Pons (tissue), 1 donor: ENCODE results near the gene AKAP8.

Experiments used
- DNase-seq: peaks from one replicate; pipeline ENCODE4 v3.0.0-alpha.2; 2016; ENCODE audit warnings: low spot score

The AKAP8 gene

GRCh38 chr19:15331419-15332310 is 47.9 kb downstream of the AKAP8 start:
- DNase-seq: no peak

- no peak for DNase-seq
These were observed 48.7 kb downstream of the AKAP8 start for GRCh38 chr19:15330801-15331418.

DNA sequence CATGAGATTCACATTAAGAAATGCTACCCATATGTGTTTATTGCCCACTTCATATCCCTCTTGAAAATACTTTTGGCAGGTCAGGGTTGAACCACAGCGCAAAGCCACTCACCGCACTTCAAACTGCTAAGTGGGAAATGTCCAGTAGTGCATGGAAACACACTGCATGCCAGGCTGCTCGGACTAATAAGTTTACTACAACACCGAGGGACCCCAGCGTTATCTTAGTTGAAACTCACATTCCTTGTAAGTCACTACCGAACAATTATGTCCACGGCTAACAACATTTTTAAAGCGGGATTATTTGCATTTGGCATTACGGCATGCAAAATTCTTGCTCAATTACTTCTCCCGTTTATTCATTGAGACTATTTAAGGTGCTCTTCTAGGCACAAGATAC is 51.3 kb downstream of the AKAP8 start:
- DNase-seq: no peak

DNA sequence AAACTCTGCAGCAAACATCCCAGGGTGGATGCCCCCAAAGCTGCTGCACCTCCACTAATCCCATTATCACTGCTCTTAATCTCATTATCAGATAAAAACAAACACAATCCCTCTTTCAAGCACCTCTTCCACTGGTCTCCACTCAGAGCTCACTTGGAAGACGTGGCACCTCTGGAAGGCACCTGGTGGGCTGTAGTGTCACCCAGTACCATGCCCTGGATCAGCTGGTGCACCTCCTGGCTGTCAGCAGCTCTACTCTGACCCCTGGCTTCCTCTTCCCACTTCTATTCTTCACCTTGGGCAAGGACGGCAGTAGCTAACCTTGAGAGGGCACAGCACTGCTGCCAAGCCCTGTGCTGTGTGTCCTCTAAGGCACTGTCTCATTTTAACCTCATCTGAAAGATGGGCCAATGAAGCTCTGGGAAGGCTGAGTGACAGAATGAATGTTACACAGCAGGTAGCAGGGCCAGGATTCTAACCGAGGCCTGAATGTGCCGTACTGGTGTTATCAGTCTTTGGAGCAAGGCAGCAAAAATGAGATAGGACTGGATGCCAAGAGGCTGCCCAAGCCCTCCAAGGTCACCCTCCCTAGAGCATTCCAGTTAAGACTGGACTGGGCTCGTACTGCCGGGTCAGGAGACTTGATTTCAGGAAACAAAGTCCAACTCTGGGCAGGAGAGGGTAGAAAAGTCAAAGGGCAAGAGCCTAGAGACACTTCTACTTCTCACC is 54.6 kb downstream of the AKAP8 start:
- DNase-seq: no peak

DNA sequence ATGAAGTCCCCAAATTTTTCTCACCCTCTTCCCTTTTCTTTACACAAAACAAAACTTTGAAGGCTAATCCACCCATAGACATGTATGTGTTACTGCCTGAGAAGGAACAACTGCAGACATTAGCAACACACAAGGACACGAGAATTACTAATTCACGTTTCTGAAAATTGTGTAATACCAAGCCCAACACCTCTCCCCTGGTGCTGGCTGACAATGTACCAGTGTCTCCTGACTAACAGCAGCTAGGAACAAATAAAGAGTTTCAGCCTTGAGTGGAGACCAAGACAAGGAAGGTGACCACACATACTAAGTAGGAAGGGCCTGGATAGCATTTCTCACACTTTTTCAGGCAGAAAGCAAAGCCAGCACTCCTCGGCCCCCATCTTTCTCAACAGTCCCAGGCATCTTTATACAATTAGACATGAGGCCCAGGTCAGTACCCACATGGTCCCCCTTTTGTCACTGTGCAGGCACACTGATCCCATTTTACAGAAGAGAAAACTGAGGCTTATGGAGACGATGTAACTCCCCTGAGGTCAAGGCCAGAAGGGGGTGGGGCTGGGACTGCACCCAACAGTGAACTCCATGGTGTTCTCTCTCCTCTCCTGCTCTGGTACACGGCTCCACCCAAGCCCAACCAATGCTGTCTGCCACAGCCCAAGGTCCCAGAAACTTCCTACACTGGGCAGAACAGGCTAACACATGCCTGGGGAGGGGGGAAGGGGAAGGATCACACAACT is 55.9 kb downstream of the AKAP8 start:
- no peak for DNase-seq

DNA sequence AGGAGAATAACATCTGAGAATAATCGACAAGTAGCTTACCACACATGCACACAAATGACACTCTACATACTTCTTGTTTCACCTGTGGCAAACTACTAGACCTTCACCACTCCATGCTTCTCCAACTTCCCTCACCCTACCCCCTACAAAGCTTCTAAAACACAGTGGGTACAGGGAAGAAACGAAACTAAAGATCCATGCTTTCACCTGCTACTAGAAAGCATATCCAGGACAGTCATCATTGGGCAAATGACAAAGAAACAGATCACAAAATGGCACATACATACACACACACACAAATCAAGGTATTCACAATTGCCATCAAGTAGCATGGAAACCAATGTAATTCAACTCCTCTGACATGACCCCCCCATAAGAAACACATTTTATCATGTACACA is 57.8 kb downstream of the AKAP8 start:
- no peak for DNase-seq

DNA sequence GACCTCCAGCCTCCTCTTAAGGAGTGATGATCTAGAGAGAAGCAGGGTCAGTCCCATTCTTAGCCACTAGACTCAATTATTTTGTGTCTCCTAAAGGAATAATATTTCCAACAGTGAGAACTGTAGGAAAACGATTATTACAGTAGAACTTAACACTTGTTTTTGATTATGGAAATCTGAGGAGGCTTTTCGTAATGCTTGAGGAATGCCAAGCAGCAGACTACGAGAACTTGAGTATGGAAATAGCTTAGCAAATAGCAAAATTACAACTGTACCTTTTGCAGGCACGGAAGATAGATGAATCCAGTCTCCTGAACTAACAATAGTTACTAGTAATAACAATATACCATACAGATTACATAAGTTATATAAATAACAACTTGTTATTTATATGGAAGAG is 59.5 kb downstream of the AKAP8 start:
- DNase-seq: no peak

DNA sequence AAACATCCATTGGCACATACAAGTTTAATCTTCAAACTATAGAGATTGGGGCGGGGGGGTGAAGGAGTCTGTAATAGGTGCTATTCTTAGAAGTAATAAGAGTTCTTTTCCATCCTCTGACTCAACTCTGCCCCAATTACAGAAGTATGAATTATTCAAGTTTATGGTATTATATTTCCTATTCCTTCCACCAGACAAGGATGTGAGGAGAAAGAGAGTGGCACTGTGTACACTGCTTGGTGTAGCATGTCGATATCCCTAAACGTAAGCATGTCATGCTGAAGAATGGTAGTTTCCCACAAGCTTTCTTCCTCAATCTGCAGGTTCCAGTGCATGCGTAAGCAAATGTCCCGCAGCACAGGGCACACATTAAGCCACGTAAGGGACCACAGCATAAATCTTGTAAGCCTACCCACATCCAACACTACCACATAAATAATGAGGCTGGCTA is 61.3 kb downstream of the AKAP8 start:
- no peak for DNase-seq

- DNase-seq: no peak
These were observed 62.1 kb downstream of the AKAP8 start for GRCh38 chr19:15317392-15318071.

DNA sequence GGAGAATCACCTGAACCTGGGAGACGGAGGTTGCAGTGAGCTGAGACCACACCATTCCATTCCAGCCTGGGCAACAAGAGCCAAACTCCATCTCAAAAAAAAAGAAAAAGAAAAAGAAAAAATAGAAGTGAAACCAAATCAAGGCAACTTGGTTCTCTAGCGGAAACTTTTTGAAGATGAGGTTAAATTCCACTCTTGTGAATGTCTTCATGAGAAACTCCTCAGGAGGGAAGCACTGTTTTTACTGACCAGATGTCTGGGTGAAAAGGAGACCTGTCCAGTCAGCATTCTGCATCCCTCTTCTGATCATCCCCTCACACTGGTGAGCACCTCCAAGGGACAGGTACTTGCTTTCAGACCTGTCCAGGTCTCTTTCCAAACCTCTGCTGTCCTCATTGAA is 63.1 kb downstream of the AKAP8 start:
- no peak for DNase-seq

DNA sequence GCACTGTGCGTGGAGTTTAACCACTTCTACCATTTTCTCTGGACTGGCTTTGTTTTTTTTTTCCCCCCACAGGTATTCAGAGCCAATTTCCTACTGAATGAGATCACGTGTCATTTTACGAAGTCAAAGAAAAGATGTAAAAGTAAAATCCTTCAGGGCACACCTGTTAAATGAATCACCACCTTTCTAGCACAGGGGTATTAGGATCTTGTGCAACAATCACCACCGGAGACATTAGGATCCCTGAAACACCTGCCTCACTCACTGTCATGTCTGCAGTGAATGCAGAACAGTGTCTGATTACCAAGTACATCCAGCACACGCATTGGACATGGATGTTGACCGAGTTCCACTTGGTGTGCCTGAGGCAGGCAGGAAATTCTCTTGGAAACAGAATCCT is 64.5 kb downstream of the AKAP8 start:
- DNase-seq: no peak

DNA sequence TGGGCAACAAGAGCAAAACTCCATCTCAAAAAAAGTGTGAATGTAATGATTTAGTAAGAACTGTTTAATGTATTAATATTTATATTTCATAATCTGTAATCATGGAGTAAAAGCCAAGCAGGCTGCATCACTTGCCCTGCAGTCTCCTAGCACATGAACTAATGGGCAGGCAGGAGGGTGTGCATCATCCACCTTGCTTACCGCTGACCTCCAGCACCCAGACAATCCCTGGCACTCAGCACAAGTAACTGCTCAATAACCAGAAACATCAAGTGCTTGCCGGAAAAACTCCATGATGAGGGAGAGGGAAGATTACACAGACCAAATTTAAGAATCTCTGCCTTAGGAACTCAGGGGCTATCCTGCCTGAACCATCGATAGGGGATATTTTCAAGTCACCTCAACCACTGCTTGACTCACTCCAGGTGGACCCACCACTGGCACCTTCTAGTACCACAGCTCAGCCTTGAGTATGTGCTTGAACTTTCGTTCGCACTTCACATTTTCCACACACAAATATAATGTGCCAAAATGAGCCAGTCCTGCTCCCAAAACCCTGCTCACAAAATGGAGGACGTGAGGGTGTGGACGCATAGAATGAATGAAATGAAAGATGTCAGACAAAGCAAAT is 65.8 kb downstream of the AKAP8 start:
- DNase-seq: no peak

GRCh38 chr19:15307169-15307568 is 72.4 kb downstream of the AKAP8 start:
- no peak for DNase-seq

DNA sequence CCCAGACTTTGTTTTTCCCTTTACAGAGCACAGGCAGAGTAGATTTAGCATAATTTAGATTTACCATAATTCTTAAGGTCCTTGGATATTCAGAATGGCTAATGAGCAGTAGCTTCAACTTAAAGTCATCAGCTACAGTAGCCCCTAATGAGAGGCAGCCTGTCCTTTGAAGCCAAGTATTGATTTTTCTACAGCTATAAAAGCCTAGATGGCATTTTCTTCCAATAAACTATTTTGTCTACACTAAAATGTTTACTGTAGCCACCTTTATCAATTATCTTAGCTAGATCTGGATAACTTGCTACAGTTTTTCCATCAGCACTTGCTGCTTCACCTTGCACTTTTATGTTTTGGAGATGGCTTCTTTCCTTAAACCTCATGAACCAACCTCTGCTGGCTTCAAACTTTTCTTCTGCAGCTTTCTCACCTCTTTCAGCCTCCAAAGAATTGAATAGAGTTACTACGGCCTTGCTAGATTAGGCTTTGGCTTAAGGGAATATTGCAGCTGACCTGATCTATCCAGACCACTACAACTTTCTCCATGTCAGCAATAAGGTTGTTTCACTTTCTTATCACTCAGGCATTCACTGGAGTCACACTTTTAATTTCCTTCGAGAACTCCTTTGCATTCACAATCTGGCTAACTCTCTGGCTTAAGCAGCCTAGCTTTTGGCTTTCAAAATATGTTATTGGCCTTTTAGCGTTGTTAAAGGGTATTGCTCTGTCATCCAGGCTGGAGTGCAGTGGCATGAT is 73.8 kb downstream of the AKAP8 start:
- DNase-seq: no peak

DNA sequence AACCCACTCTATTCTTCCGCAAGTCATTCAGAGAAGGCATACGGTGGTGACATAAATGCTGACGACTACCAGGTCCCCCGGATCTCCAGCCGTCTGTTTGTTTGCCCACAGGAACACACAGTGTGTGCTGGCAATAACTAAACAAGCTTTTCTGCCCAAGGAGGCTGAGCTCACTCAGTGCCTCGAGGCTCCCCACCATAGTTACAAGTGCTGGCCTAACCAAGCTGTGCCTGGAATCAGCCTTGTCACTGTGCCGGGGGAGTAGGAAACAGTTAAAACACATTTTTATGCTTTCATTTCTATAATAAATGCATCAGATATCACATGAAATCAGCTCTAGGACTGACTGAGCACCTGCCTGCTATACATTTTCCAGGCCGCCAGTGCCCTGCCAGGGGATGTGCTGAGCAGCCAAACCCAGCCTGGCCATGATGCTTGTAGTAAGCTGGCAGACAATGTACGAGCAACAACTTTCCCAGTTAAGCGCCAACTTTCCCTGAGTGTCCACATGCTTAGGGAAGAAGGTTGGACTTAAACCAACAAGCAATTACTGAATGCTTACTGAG is 75.4 kb downstream of the AKAP8 start:
- no peak for DNase-seq
